ENCODE measurements around the gene POLD2.

GRCh38 chr7:44112231-44112996 is 10.9 kb downstream of the POLD2 start:
- no peak for TF ChIP-seq CTCF (IDR thresholded peaks at IDR 0.05)
- no peak for TF ChIP-seq POLR2A (IDR thresholded peaks at IDR 0.05)

All from breast epithelium (tissue), 3 donors.